Measurements from ENCODE around the gene RUVBL2. TPM values are rescaled to one million over a fixed set of nuclear protein-coding genes. Genes with fewer than 3 reads are reported as not detected.

RUVBL2 gene
- total RNA-seq, 5 donors from 2014 or later (not counting 1 experiment from before 2014, with no cell fraction given), result 20.3 to 48.7 (median 41.4) TPM

DNA sequence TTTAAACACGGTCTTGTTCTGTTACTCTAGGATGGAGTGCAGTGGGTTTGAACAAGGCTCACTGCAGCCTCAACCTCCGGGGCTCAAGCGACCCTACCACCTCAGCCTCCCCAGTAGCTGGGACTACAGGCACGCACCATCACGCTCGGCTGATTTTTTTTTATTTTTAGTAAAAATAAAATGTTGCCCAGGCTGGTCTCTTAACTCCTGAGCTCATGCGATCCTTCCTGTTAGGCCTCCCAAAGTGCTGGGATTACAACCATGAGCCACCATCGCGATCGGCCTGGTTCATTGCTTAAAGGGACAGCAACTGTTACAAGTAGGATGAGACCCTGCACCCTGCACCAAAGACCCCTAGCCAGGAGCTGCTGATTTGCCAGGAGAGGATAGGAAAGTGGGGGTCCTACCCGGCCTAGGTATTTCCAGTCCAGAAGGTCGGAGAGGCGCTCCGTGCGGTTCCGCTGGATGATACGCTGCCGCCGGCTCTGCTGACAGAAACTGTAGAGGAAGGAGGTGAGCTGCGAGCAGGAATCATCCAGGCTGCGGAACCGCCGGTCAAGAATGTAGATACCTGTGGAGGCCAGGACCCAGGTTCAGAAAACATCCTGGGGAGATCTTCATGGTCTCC lies 23.4 kb upstream of the RUVBL2 start:
- no peaks in the 10 kb centered on the region for H3K9me3 Mint-ChIP-seq
- H3K27ac Mint-ChIP-seq, result no peak overlapping the region
- Histone ChIP-seq H3K4me1 (ENCODE audit: control insufficient read depth in 1 of 2, extremely low read depth in 1 of 2, insufficient read depth in 2 of 2, low read length in 2 of 2) (peaks cover 6 to 22% of the 10 kb centered on the region in 2 experiments), H3K9me3 (no peaks in the 10 kb centered on the region), H3K27ac (ENCODE audit: low read length) (no peak overlapping the region), H3K4me3 (ENCODE audit: control insufficient read depth in 1 of 2, extremely low read depth in 1 of 2, low read length in 1 of 2) (no peak overlapping the region), H3K27me3 (replicated peaks in 1 of 2; ENCODE audit: control insufficient read depth in 2 of 2, extremely low read depth in 1 of 2, insufficient read depth in 2 of 2, low read length in 1 of 2) (no peaks in the 10 kb centered on the region), H3K36me3 (ENCODE audit: control insufficient read depth in 2 of 2, extremely low read depth in 1 of 2, insufficient read depth in 1 of 2, low read length in 1 of 2) (peaks cover 16 to 62% of the 10 kb centered on the region in 2 donors)
- peaks cover 29% of the 10 kb centered on the region for H3K36me3 Mint-ChIP-seq
- ATAC-seq (replicated peaks in 1 of 4) (no peak), DNase-seq (no peak)
- peaks cover 23 to 35% (median 30%) of the 10 kb centered on the region in 3 donors for H3K4me1 Mint-ChIP-seq
- no peaks in the 10 kb centered on the region for H3K27me3 Mint-ChIP-seq
- 100% methylated on average over 15 of the region's 23 CpGs for WGBS (ENCODE audit: insufficient coverage)
- POLR2A ChIA-PET, result interaction anchor here in 1 of 2 donors (0.5 kb wide), 1 partner anchor 11 kb away, joined by 11 read pairs; no protein-coding TSS in a partner anchor
- CTCF ChIA-PET, result interaction anchor here (0.6 to 2.5 kb wide), 13 partner anchors 15 to 332 kb away, joined by 3 to 23 read pairs (median 5); partner anchors contain the start of genes GYS1 (in 2 of the 2), BAX (in 1 of the 2), DHDH (in 1 of the 2) and NUCB1 (in 1 of the 2)
- no peak overlapping the region for H3K4me3 Mint-ChIP-seq

DNA sequence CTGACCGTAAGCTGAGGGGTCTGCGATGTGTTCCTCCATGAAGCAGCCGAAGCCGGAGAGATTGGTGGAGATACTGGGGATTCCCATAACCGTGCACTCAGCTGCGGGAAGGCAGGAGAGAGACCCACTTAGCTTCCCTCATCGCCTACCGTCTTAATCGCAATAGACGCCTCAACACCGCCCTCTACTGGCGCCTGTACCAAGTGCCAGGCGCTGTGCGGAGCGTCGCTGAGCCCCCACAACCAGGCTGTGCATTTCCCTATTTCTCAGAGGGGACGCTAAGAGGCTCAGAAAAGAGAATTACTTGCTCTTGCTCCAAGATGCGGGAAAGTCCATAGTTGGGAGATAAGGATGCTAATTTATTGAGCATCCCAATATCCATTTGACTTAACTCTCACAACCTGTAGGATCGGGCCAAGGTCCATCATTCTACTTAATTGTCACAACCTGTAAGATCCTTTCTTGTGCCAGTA lies 22.7 kb upstream of the RUVBL2 start:
- Mint-ChIP-seq H3K27me3 (no peaks in the 10 kb centered on the region), H3K36me3 (peaks cover 25% of the 10 kb centered on the region), H3K9me3 (no peaks in the 10 kb centered on the region), H3K4me3 (no peak overlapping the region), H3K27ac (no peak overlapping the region), H3K4me1 (peaks cover 15 to 28% (median 24%) of the 10 kb centered on the region in 3 donors)
- ATAC-seq (replicated peaks in 1 of 4), result peak; percentile 80 to 84 (median 82)
- Histone ChIP-seq H3K4me1 (ENCODE audit: control insufficient read depth in 1 of 2, extremely low read depth in 1 of 2, insufficient read depth in 2 of 2, low read length in 2 of 2) (peaks cover 5 to 20% of the 10 kb centered on the region in 2 experiments), H3K36me3 (ENCODE audit: control insufficient read depth in 2 of 2, extremely low read depth in 1 of 2, insufficient read depth in 1 of 2, low read length in 1 of 2) (peaks cover 16 to 63% of the 10 kb centered on the region in 2 donors), H3K27ac (ENCODE audit: low read length) (no peak overlapping the region), H3K27me3 (replicated peaks in 1 of 2; ENCODE audit: control insufficient read depth in 2 of 2, extremely low read depth in 1 of 2, insufficient read depth in 2 of 2, low read length in 1 of 2) (no peaks in the 10 kb centered on the region), H3K9me3 (no peaks in the 10 kb centered on the region), H3K4me3 (ENCODE audit: control insufficient read depth in 1 of 2, extremely low read depth in 1 of 2, low read length in 1 of 2) (no peak overlapping the region)
- CTCF ChIA-PET, result interaction anchor here (0.5 to 2.5 kb wide), 12 partner anchors 16 to 706 kb away, joined by 3 to 23 read pairs (median 4); partner anchors contain the start of genes GYS1 (in 2 of the 2), BAX (in 1 of the 2), DHDH (in 1 of the 2) and NUCB1 (in 1 of the 2)
- POLR2A ChIA-PET, result no interaction called here
- DNase-seq, result peak; percentile 51 to 92 (median 76)
- WGBS (ENCODE audit: insufficient coverage), result 10% methylated on average over 10 of the region's 19 CpGs

DNA sequence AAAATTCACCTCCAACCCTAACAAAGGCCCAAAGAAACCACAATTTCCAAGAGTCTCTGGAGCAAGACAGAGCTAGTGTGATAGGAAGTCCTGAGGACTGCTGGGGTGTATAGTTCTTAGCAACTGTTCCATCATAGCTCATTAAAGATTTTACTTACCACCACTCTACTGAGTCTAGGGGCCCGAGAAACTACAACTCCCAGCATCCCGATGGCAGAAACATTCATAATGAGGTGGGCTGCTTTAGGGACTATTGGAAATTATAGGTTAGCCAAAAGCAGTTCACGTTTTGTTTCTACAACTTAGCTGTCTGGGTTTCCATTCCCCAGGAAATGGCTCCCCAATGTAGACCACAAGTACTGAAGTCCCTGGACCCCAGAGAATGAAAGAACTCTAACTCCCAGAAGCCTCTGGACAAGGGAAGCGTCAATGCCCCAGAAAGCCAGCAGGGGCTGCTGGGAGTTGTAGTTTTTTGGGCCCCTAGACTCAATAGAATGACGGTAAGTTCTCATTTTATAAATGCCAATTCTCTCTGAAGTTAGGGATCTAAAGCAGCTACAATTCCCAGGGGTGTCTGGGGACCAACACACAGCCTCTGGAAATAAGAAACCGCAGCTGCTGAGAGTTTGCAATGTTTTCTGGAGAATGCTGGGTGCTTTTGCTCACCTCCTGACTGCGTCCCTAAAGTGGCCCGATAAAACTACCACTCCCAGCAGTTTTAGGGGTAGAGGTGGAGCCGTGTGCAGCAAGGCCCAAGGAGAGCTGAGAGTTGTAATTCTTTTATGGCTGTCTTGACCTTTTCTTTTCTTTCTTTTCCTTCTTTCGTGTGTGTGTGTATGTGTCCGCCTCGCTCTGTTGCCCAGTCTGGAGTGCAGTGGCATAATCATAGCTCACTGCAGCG lies 17.5 kb upstream of the RUVBL2 start:
- ATAC-seq (replicated peaks in 1 of 4) (peak; percentile 65 to 83 (median 76)), DNase-seq (peak in 22 of 35 experiments; percentile 24 to 53 (median 42))
- Histone ChIP-seq H3K27ac (ENCODE audit: low read length) (no peak overlapping the region), H3K36me3 (ENCODE audit: control insufficient read depth in 2 of 2, extremely low read depth in 1 of 2, insufficient read depth in 1 of 2, low read length in 1 of 2) (peaks cover 4 to 31% of the 10 kb centered on the region in 2 donors), H3K4me3 (ENCODE audit: control insufficient read depth in 1 of 2, extremely low read depth in 1 of 2, low read length in 1 of 2) (no peak overlapping the region), H3K4me1 (ENCODE audit: control insufficient read depth in 1 of 2, extremely low read depth in 1 of 2, insufficient read depth in 2 of 2, low read length in 2 of 2) (no peaks in the 10 kb centered on the region), H3K9me3 (no peaks in the 10 kb centered on the region), H3K27me3 (replicated peaks in 1 of 2; ENCODE audit: control insufficient read depth in 2 of 2, extremely low read depth in 1 of 2, insufficient read depth in 2 of 2, low read length in 1 of 2) (no peaks in the 10 kb centered on the region)
- Mint-ChIP-seq H3K9me3 (no peaks in the 10 kb centered on the region), H3K36me3 (peaks cover 22% of the 10 kb centered on the region), H3K27me3 (no peaks in the 10 kb centered on the region), H3K4me3 (no peak overlapping the region), H3K4me1 (peaks cover under 1% of the 10 kb centered on the region in 3 donors), H3K27ac (no peak overlapping the region)
- ChIA-PET POLR2A (interaction anchor here (0.6 to 1.0 kb wide), 5 partner anchors 96 to 167 kb away, joined by 3 to 12 read pairs (median 7); no protein-coding TSS in a partner anchor), CTCF (interaction anchor here (0.6 to 1.2 kb wide), 4 partner anchors 8 to 17 kb away, joined by 4 to 10 read pairs (median 6); partner anchors contain the start of genes GYS1 (in 1 of the 2) and RUVBL2 (in 1 of the 2))
- WGBS (ENCODE audit: insufficient coverage), result 100% methylated on average over 1 of the region's 13 CpGs

DNA sequence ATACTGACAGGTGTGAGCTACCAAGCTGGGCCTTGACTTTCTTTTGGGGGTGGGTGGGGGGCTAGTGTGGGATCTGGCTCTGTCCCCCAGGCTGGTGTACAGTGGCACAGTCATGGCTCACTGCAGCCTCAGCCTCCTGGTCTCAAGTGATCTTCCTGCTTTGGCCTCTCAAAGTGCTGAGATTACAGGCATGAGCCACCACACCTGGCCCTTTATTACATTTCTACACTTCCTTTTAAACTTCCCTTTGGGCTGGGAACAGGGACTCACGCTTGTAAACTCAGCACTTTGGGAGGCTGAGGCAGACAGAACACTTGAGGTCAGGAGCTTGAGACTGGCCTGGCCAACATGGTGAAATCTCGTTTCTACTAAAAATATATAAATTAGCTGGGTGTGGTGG lies 16.6 kb upstream of the RUVBL2 start:
- CTCF ChIA-PET, result interaction anchor here in 1 of 2 donors (1.2 kb wide), 1 partner anchor 16 kb away, joined by 4 read pairs; the partner anchor contains the start of genes GYS1 and RUVBL2
- 100% methylated on average over 1 of the region's 2 CpGs for WGBS (ENCODE audit: insufficient coverage)
- no peak overlapping the region for H3K27ac Mint-ChIP-seq

DNA sequence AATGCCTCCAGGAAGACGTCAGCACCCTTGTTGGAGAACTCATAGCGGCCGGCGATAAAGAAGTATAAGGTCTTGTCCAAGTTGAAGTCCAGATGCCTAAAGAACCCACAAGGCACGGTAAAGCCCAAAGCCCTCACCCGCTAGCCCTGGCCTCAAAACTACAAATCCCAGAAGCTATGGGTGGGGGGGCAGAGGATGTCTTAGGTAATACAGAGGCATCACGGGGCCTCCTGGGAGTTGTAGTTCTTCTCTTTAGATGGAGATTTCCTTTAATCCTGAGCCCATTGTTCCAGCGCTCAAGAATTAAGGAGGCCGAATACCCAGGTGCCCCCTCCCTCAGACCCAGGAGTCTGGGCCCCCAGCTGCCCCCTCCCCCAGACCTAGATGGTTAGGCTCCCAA lies 11.4 kb upstream of the RUVBL2 start:
- Mint-ChIP-seq H3K36me3 (peaks cover 30% of the 10 kb centered on the region), H3K4me3 (no peak overlapping the region), H3K27me3 (no peaks in the 10 kb centered on the region), H3K9me3 (no peaks in the 10 kb centered on the region), H3K27ac (no peak overlapping the region), H3K4me1 (peaks cover 0 to under 1% (median 0%) of the 10 kb centered on the region in 3 donors)
- 100% methylated on average over 2 of the region's 9 CpGs for WGBS (ENCODE audit: insufficient coverage)
- H3K4me1 ChIP-seq (ENCODE audit: control insufficient read depth in 1 of 2, extremely low read depth in 1 of 2, insufficient read depth in 2 of 2, low read length in 2 of 2), result no peaks in the 10 kb centered on the region
- DNase-seq (no peak), ATAC-seq (replicated peaks in 1 of 4) (no peak)
- H3K36me3 ChIP-seq (ENCODE audit: control insufficient read depth in 2 of 2, extremely low read depth in 1 of 2, insufficient read depth in 1 of 2, low read length in 1 of 2), result peaks cover 8 to 26% of the 10 kb centered on the region in 2 donors
- no peak overlapping the region for H3K4me3 ChIP-seq (ENCODE audit: control insufficient read depth in 1 of 2, extremely low read depth in 1 of 2, low read length in 1 of 2)
- POLR2A ChIA-PET, result no interaction called here
- H3K27ac ChIP-seq (ENCODE audit: low read length), result no peak overlapping the region
- H3K27me3 ChIP-seq (replicated peaks in 1 of 2; ENCODE audit: control insufficient read depth in 2 of 2, extremely low read depth in 1 of 2, insufficient read depth in 2 of 2, low read length in 1 of 2), result no peaks in the 10 kb centered on the region
- no peaks in the 10 kb centered on the region for H3K9me3 ChIP-seq
- CTCF ChIA-PET, result interaction anchor here (0.5 to 1.8 kb wide), 2 partner anchors 11 to 21 kb away, joined by 5 to 16 read pairs; partner anchors contain the start of genes GYS1 (in 1 of the 2) and RUVBL2 (in 1 of the 2)

More for the DNA sequence above, 16.6 kb upstream of the RUVBL2 start:
- Histone ChIP-seq H3K9me3 (no peaks in the 10 kb centered on the region), H3K27me3 (replicated peaks in 1 of 2; ENCODE audit: control insufficient read depth in 2 of 2, extremely low read depth in 1 of 2, insufficient read depth in 2 of 2, low read length in 1 of 2) (no peaks in the 10 kb centered on the region), H3K4me3 (ENCODE audit: control insufficient read depth in 1 of 2, extremely low read depth in 1 of 2, low read length in 1 of 2) (no peak overlapping the region), H3K4me1 (ENCODE audit: control insufficient read depth in 1 of 2, extremely low read depth in 1 of 2, insufficient read depth in 2 of 2, low read length in 2 of 2) (no peaks in the 10 kb centered on the region), H3K36me3 (ENCODE audit: control insufficient read depth in 2 of 2, extremely low read depth in 1 of 2, insufficient read depth in 1 of 2, low read length in 1 of 2) (peaks cover 4 to 35% of the 10 kb centered on the region in 2 donors), H3K27ac (ENCODE audit: low read length) (no peak overlapping the region)
- Mint-ChIP-seq H3K9me3 (no peaks in the 10 kb centered on the region), H3K4me1 (no peaks in the 10 kb centered on the region), H3K4me3 (no peak overlapping the region), H3K36me3 (peaks cover 24% of the 10 kb centered on the region), H3K27me3 (no peaks in the 10 kb centered on the region)
- ATAC-seq (replicated peaks in 1 of 4) (no peak), DNase-seq (no peak)
- POLR2A ChIA-PET, result interaction anchor here in 1 of 2 donors (0.6 kb wide), 1 partner anchor 312 kb away, joined by 3 read pairs; no protein-coding TSS in a partner anchor
